Measurements from ENCODE around the gene POC1A. TPM values are rescaled to one million over a fixed set of nuclear protein-coding genes. Genes with fewer than 3 reads are reported as not detected.

POC1A gene
- total RNA-seq, 1 experiment from 2014 or later: 32.2 TPM

- H3K4me1 Mint-ChIP-seq (ENCODE audit: low read depth, unreplicated experiment): no peaks in the 10 kb centered on the region
- H3K9me3 Mint-ChIP-seq (ENCODE audit: unreplicated experiment): no peaks in the 10 kb centered on the region
- no peaks in the 10 kb centered on the region for H3K27me3 Mint-ChIP-seq (ENCODE audit: insufficient read depth, unreplicated experiment)
- no peaks in the 10 kb centered on the region for H3K27me3 ChIP-seq (replicated peaks; ENCODE audit: control insufficient read depth, insufficient read depth, low read length)
- H3K4me1 ChIP-seq: no peaks in the 10 kb centered on the region
- ChIA-PET CTCF (no interaction called here), POLR2A (no interaction called here)
- no peak overlapping the region for H3K27ac Mint-ChIP-seq (ENCODE audit: unreplicated experiment)
- H3K9me3 ChIP-seq: no peaks in the 10 kb centered on the region
- H3K4me3 Mint-ChIP-seq (ENCODE audit: unreplicated experiment): no peak overlapping the region
- TF ChIP-seq, protein P1, sequence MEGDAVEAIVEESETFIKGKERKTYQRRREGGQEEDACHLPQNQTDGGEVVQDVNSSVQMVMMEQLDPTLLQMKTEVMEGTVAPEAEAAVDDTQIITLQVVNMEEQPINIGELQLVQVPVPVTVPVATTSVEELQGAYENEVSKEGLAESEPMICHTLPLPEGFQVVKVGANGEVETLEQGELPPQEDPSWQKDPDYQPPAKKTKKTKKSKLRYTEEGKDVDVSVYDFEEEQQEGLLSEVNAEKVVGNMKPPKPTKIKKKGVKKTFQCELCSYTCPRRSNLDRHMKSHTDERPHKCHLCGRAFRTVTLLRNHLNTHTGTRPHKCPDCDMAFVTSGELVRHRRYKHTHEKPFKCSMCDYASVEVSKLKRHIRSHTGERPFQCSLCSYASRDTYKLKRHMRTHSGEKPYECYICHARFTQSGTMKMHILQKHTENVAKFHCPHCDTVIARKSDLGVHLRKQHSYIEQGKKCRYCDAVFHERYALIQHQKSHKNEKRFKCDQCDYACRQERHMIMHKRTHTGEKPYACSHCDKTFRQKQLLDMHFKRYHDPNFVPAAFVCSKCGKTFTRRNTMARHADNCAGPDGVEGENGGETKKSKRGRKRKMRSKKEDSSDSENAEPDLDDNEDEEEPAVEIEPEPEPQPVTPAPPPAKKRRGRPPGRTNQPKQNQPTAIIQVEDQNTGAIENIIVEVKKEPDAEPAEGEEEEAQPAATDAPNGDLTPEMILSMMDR (IDR thresholded peaks at IDR 0.05; ENCODE audit: insufficient read depth in 1 of 2, low read depth in 1 of 2, low read length in 1 of 2, severe bottlenecking in 1 of 2, unreplicated experiment in 1 of 2): no peak
- peaks cover 6% of the 10 kb centered on the region for H3K36me3 Mint-ChIP-seq (ENCODE audit: insufficient read depth, unreplicated experiment)
- intact Hi-C loops (cut with micrococcal nuclease; ENCODE audit: unreplicated experiment): no loop called here
- H3K4me3 ChIP-seq (ENCODE audit: low read depth, low read length): no peak overlapping the region
- no TSS peak for BruUV-seq (replicated peaks)
- DNase-seq: no peak
- H3K36me3 ChIP-seq (ENCODE audit: control insufficient read depth, insufficient read depth, low read length): no peaks in the 10 kb centered on the region; the same call in 1 of the 2 replicates
Measured at GRCh38 chr3:52110502-52110901, 43.7 kb downstream of the POC1A start.

GRCh38 chr3:52109611-52110301 is 44.5 kb downstream of the POC1A start:
- Histone ChIP-seq H3K36me3 (ENCODE audit: control insufficient read depth, insufficient read depth, low read length) (no peaks in the 10 kb centered on the region; the same call in 1 of the 2 replicates), H3K27me3 (replicated peaks; ENCODE audit: control insufficient read depth, insufficient read depth, low read length) (no peaks in the 10 kb centered on the region), H3K4me3 (ENCODE audit: low read depth, low read length) (no peak overlapping the region), H3K9me3 (no peaks in the 10 kb centered on the region), H3K4me1 (no peaks in the 10 kb centered on the region)
- intact Hi-C loops (cut with micrococcal nuclease; ENCODE audit: unreplicated experiment): no loop called here
- H3K27ac Mint-ChIP-seq (ENCODE audit: unreplicated experiment): no peak overlapping the region
- H3K9me3 Mint-ChIP-seq (ENCODE audit: unreplicated experiment): no peaks in the 10 kb centered on the region
- DNase-seq: no peak
- no peak overlapping the region for H3K4me3 Mint-ChIP-seq (ENCODE audit: unreplicated experiment)
- peaks cover 6% of the 10 kb centered on the region for H3K36me3 Mint-ChIP-seq (ENCODE audit: insufficient read depth, unreplicated experiment)
- no TSS peak for BruUV-seq (replicated peaks)
- no peaks in the 10 kb centered on the region for H3K4me1 Mint-ChIP-seq (ENCODE audit: low read depth, unreplicated experiment)
- TF ChIP-seq, protein P1 (IDR thresholded peaks at IDR 0.05; ENCODE audit: insufficient read depth in 1 of 2, low read depth in 1 of 2, low read length in 1 of 2, severe bottlenecking in 1 of 2, unreplicated experiment in 1 of 2): no peak
- POLR2A ChIA-PET: no interaction called here
- CTCF ChIA-PET: interaction anchor here (0.6 kb wide), 1 partner anchor 36 kb away, joined by 3 read pairs; no protein-coding TSS in a partner anchor
- no peaks in the 10 kb centered on the region for H3K27me3 Mint-ChIP-seq (ENCODE audit: insufficient read depth, unreplicated experiment)

GRCh38 chr3:52108302-52109232 is 45.7 kb downstream of the POC1A start:
- intact Hi-C loops (cut with micrococcal nuclease; ENCODE audit: unreplicated experiment): no loop called here
- H3K4me3 Mint-ChIP-seq (ENCODE audit: unreplicated experiment): no peak overlapping the region
- Histone ChIP-seq H3K9me3 (no peaks in the 10 kb centered on the region), H3K27me3 (replicated peaks; ENCODE audit: control insufficient read depth, insufficient read depth, low read length) (no peaks in the 10 kb centered on the region), H3K4me1 (no peaks in the 10 kb centered on the region), H3K36me3 (ENCODE audit: control insufficient read depth, insufficient read depth, low read length) (no peaks in the 10 kb centered on the region; the same call in 1 of the 2 replicates), H3K4me3 (ENCODE audit: low read depth, low read length) (no peak overlapping the region)
- POLR2A ChIA-PET: no interaction called here
- no TSS peak for BruUV-seq (replicated peaks)
- no peak for DNase-seq
- CTCF ChIA-PET: interaction anchor here (0.6 to 1.1 kb wide), 2 partner anchors 51 to 104 kb away, joined by 3 read pairs; no protein-coding TSS in a partner anchor
- no peaks in the 10 kb centered on the region for H3K27me3 Mint-ChIP-seq (ENCODE audit: insufficient read depth, unreplicated experiment)
- H3K27ac Mint-ChIP-seq (ENCODE audit: unreplicated experiment): no peak overlapping the region
- peaks cover 6% of the 10 kb centered on the region for H3K36me3 Mint-ChIP-seq (ENCODE audit: insufficient read depth, unreplicated experiment)
- no peaks in the 10 kb centered on the region for H3K9me3 Mint-ChIP-seq (ENCODE audit: unreplicated experiment)
- no peaks in the 10 kb centered on the region for H3K4me1 Mint-ChIP-seq (ENCODE audit: low read depth, unreplicated experiment)
- TF ChIP-seq, protein P1 (IDR thresholded peaks at IDR 0.05; ENCODE audit: insufficient read depth in 1 of 2, low read depth in 1 of 2, low read length in 1 of 2, severe bottlenecking in 1 of 2, unreplicated experiment in 1 of 2): no peak

Data from Caco-2 (cell line).